22Rv1 (cell line): ENCODE measurements around the gene CLEC16A.

Experiments
- H3K27ac ChIP-seq: fragments of 450-650 bp; 2 replicates; pipeline ENCODE4 v1.5.1; 2017
- CTCF ChIP-seq: fragments of 450-650 bp; IDR thresholded peaks from 2 replicates; pipeline ENCODE4 v1.5.1; 2017; ENCODE audit warnings: mild to moderate bottlenecking
- ZFX ChIP-seq: fragments of 450-650 bp; IDR thresholded peaks from 2 replicates; pipeline ENCODE4 v1.6.1; 2017; ENCODE audit warnings: antibody characterized with exemption, borderline replicate concordance

CLEC16A gene

GRCh38 chr16:11145819-11146211 lies 201.5 kb downstream of the CLEC16A start:
- TF ChIP-seq CTCF = no peak
- TF ChIP-seq ZFX = no peak
- H3K27ac ChIP-seq = no peak overlapping the region

GRCh38 chr16:11147033-11147753 lies 202.8 kb downstream of the CLEC16A start:
- TF ChIP-seq CTCF = no peak
- TF ChIP-seq ZFX = no peak

GRCh38 chr16:11147754-11148444 lies 203.5 kb downstream of the CLEC16A start:
- no peak overlapping the region for H3K27ac ChIP-seq
- TF ChIP-seq ZFX (no peak), CTCF (no peak)

More at GRCh38 chr16:11147033-11147753, 202.8 kb downstream of the CLEC16A start:
- no peak overlapping the region for H3K27ac ChIP-seq

DNA sequence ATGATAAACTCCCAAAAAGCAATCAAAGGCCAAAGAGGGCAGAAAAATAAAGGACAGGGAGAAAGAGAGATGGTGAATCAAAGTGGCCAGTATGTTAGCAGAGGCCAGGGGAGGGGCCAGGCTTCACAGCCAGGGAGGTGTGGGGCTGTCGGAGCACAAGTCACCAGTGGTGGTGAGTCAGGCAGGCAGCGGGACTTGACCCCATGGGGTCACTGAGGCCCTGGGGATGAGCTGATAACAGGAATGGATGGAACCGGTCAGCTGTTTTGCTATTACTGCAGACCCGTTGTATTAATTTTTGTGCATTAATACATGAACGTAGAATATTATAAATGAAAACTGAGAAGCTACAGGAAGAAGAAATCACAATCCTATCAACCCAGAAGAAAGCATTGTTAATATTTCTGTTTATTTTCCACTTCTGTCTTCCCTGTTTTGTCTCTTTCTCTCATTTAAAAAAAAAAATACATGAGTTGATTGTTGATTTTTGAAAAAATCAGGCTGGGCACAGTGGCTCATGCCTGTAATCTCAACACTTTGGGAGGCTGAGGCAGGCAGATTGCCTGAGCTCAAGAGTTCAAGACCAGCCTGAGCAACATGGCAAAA lies 204.8 kb downstream of the CLEC16A start:
- H3K27ac ChIP-seq = no peak overlapping the region
- TF ChIP-seq CTCF (no peak), ZFX (no peak)

DNA sequence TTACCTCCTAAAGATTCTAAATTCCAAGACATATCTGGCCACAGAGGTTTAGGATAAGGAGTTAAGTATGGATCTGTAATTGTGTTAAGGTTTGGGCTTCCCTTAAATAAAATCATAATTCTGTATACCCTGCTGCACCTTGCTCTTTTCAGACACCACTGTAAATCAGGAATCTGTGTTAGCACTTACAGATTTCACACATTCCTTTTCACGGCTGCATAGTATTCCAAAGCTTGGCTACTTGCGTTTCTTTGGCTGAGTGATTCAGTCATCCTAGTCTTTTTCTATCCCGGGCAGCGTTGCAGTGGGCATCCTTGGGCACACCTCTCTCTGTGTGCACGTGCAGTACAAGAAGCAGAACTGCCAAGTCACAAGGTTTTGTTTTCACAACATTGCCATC lies 205.8 kb downstream of the CLEC16A start:
- no peak overlapping the region for H3K27ac ChIP-seq
- no peak for TF ChIP-seq CTCF

GRCh38 chr16:11151156-11151884 lies 207.0 kb downstream of the CLEC16A start:
- H3K27ac ChIP-seq = no peak overlapping the region
- no peak for TF ChIP-seq ZFX
- TF ChIP-seq CTCF = no peak
